GM06990 (cell line): ENCODE results near the gene GHR.

Experiments
- DNase-seq: peaks from one replicate; pipeline ENCODE4 v3.0.0-alpha.2; 2011; ENCODE audit not compliant: insufficient read length; ENCODE audit errors: extremely low read depth
- H3K27me3 ChIP-seq: replicated peaks from 2 replicates; pipeline ENCODE4 v1.6.0; 2011; ENCODE audit warnings: low read length; ENCODE audit not compliant: control insufficient read depth, insufficient read depth
- H3K36me3 ChIP-seq: 2 replicates; pipeline ENCODE4 v1.5.1; 2011; ENCODE audit warnings: low read length; ENCODE audit not compliant: control insufficient read depth, insufficient read depth
- H3K4me3 ChIP-seq: replicated peaks from 2 replicates; pipeline ENCODE4 v1.5.1; 2011; ENCODE audit warnings: low read depth, mild to moderate bottlenecking, control low read depth, low read length
- TF ChIP-seq, protein P1 (sequence below): IDR thresholded peaks from 2 replicates; pipeline ENCODE4 v1.5.1; 2011; ENCODE audit warnings: low read length, control low read depth, mild to moderate bottlenecking, inconsistent platforms; ENCODE audit not compliant: insufficient read depth, poor library complexity, severe bottlenecking

The GHR gene

DNA sequence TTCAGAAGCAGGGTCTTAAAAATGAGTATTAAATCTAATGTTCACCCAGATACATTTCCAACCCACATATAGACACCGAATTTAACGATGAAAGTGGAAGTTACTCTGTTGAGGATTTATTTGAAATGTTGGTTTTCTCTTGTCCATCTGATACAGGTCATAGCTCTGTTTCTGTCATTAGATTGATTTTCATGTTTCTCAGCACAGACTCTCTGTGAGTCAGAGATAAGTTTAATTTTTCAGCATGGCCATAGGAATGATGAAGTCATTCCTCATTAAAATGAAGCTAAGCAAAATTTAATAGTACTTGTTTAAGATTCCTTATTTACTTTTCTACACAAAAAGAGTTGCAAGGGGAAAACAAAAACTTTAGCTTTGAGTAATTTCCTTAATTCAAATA lies 38.8 kb downstream of the GHR start:
- no peak overlapping the region for H3K4me3 ChIP-seq
- no peaks in the 10 kb centered on the region for H3K36me3 ChIP-seq
- DNase-seq = no peak
- no peaks in the 10 kb centered on the region for H3K27me3 ChIP-seq
- TF ChIP-seq, protein P1, sequence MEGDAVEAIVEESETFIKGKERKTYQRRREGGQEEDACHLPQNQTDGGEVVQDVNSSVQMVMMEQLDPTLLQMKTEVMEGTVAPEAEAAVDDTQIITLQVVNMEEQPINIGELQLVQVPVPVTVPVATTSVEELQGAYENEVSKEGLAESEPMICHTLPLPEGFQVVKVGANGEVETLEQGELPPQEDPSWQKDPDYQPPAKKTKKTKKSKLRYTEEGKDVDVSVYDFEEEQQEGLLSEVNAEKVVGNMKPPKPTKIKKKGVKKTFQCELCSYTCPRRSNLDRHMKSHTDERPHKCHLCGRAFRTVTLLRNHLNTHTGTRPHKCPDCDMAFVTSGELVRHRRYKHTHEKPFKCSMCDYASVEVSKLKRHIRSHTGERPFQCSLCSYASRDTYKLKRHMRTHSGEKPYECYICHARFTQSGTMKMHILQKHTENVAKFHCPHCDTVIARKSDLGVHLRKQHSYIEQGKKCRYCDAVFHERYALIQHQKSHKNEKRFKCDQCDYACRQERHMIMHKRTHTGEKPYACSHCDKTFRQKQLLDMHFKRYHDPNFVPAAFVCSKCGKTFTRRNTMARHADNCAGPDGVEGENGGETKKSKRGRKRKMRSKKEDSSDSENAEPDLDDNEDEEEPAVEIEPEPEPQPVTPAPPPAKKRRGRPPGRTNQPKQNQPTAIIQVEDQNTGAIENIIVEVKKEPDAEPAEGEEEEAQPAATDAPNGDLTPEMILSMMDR = no peak

DNA sequence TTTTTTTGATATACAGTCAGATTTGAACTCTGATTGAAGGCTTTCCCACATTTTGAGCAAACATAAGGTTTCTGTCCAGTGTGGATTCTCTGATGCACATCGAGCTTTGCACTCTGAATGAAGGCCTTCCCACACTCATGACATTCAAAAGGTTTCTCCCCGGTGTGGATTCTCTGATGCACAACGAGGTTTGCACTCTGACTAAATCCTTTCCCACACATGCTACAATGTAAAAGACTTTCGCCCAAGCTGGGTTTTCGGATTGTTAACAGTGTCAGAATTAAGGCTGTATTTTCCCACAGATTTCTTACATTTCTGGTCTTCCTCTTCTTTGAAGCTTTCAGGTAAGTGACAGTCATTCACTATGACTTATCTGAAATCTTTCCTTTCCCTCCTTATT lies 44.3 kb downstream of the GHR start:
- DNase-seq = no peak
- Histone ChIP-seq H3K36me3 (no peaks in the 10 kb centered on the region), H3K4me3 (no peak overlapping the region), H3K27me3 (no peaks in the 10 kb centered on the region)
- TF ChIP-seq, protein P1 = no peak

DNA sequence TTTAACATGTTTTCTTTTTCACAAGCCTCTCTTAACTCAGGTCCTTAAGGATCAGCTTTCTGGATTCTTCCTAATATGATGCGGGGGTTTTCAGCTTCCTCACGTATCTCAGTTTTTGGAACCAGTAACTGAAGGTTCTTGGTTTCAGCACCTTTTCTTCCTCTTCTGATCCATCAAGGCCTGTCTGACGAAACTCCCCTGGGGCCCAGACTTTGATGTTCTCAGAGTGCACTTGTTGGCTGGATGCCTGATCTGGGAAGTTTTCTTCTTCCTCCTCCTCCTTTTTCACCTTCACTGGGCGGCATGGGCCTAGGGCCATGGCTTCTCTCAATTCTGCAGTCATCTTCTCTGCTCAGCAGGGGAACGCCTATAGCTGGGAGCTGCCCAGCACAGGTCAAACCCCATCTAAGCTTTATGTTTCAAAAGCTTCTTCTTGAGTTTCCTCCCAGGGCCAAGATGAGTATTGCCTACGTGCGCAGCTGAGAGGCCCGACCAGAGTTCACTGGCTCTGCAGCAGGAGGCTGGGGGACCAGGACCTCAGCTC lies 44.8 kb downstream of the GHR start:
- no peaks in the 10 kb centered on the region for H3K27me3 ChIP-seq
- TF ChIP-seq, protein P1 = no peak
- no peak overlapping the region for H3K4me3 ChIP-seq
- H3K36me3 ChIP-seq = no peaks in the 10 kb centered on the region
- no peak for DNase-seq

DNA sequence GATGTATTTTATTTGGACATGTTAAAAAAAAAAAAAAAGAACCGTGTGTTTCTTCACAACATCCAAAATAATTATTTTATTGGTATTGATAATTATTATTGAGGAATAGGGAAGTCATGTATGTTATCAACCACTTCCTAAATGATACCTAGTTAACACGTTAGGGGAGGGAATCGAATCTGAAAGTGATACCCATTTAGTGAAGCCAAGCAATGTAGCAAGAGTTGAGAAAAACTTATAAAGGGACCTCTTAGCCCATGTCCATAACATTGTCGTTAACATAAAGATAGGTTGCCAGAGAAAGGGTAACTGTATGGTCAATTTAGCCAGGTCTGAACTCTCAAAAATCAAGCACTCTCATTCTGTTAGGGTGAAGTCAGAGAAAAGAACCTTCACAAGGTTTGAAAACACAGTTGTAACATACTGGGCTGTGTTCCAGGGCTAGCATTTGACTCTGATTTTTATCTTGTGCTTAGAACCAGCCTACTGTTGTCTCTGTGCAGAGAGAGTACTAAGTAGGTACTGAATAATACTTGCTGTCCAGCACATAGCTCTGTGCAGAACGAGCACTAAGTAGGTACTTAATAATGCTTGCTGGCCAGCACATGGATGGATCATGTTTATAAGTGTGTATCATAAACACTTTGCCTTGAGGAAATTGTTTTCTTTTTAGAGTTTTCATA lies 60.4 kb downstream of the GHR start:
- Histone ChIP-seq H3K27me3 (no peaks in the 10 kb centered on the region), H3K4me3 (no peak overlapping the region), H3K36me3 (no peaks in the 10 kb centered on the region)
- TF ChIP-seq, protein P1 = no peak
- DNase-seq = no peak

DNA sequence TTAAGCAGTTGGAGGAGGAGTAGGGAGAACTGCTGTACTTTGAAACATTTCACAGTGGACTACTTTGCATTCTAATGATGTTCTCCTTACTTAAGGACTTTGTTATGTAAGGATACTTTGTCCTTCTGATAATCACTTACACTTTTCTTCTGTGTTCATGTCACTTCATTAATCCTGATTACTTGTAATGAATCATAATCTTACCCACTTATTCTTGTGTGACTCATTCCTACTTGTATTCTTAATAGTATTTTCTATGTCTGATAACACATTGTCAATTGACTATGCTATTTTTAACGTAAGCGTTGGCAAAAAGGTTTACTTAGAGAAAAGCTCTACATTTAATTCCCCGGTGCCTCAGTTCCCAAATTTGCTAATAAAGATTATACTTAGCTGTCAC lies 63.8 kb downstream of the GHR start:
- Histone ChIP-seq H3K27me3 (no peaks in the 10 kb centered on the region), H3K36me3 (no peaks in the 10 kb centered on the region), H3K4me3 (no peak overlapping the region)
- TF ChIP-seq, protein P1 = no peak
- no peak for DNase-seq

DNA sequence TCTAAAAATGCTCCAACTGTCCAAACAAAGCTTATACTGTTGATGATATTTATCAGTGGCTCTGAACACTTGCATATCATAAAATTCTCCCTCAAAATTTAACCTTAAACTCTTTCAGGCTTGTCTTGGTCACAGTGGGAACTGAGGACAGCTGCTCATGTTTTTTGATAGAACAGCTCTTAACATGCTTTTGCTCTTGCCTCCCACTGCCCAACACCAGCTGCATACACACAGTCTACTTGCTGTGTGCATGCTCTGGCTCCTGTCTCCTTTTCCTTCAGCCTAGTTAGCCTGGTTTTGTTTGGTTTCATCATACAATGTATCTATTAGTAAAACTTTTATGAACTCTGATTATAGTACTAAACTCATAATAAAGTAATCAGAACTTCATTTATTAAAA lies 64.6 kb downstream of the GHR start:
- H3K27me3 ChIP-seq = no peaks in the 10 kb centered on the region
- no peak for DNase-seq
- no peaks in the 10 kb centered on the region for H3K36me3 ChIP-seq
- H3K4me3 ChIP-seq = no peak overlapping the region
- TF ChIP-seq, protein P1 = no peak
